ENCODE measurements around the gene TTF1. TPM values are rescaled to one million over a fixed set of nuclear protein-coding genes. Genes with fewer than 3 reads are reported as not detected.
"Not testable (repeated sequence)": the region's sequence is repeated elsewhere in the genome, so short reads cannot be mapped to it uniquely, and the experiment has no call there.

TTF1 gene
- total RNA-seq, 1 experiment from 2014 or later = 23.8 TPM

DNA sequence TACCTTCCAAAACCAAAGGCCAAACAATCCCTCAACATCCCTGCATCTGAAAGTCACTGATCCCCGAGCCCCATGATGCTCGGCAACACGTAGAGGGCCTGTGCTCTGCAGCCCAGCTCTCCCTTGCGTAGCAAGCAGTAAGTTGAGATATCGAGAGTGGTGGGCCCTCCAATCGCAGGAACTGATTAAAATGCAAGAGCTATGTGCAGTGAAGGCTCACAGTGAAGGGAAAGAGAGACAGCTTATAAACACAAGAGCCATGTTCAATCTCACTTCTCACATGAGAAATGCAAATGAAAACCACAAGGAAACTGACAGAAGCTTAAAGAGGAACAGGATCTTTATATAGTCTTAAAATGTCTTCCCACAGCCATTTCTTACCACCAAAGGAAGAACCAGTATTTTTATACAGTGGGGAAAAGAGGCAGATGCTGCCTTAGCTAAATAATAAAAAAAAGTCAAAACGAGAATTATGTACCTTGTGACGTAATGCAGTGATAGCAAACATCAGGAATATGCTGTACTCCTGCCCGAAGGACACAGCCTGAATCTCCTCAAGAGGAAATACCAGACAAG lies 24.6 kb downstream of the TTF1 start:
- POLR2A ChIA-PET = no interaction called here
- no peak overlapping the region for H3K27ac Mint-ChIP-seq
- H3K27me3 Mint-ChIP-seq (ENCODE audit: low read depth) = no peaks in the 10 kb centered on the region
- CTCF ChIA-PET = no interaction called here
- no peak overlapping the region for H3K4me3 Mint-ChIP-seq
- ATAC-seq (no peak), DNase-seq (ENCODE audit: low spot score) (no peak)
- H3K36me3 Mint-ChIP-seq = peaks cover 43% of the 10 kb centered on the region
- TF ChIP-seq ZBTB21 (CRISPR knock-in tag; IDR thresholded peaks at IDR 0.05; ENCODE audit: borderline replicate concordance) = no peak
- TF ChIP-seq, protein P1, sequence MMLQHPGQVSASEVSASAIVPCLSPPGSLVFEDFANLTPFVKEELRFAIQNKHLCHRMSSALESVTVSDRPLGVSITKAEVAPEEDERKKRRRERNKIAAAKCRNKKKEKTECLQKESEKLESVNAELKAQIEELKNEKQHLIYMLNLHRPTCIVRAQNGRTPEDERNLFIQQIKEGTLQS (CRISPR knock-in tag; conservative IDR thresholded peaks at IDR 0.05) = no peak
- no peak for TF ChIP-seq ZNF423 (CRISPR knock-in tag; IDR thresholded peaks at IDR 0.05)
- TF ChIP-seq, protein P2, sequence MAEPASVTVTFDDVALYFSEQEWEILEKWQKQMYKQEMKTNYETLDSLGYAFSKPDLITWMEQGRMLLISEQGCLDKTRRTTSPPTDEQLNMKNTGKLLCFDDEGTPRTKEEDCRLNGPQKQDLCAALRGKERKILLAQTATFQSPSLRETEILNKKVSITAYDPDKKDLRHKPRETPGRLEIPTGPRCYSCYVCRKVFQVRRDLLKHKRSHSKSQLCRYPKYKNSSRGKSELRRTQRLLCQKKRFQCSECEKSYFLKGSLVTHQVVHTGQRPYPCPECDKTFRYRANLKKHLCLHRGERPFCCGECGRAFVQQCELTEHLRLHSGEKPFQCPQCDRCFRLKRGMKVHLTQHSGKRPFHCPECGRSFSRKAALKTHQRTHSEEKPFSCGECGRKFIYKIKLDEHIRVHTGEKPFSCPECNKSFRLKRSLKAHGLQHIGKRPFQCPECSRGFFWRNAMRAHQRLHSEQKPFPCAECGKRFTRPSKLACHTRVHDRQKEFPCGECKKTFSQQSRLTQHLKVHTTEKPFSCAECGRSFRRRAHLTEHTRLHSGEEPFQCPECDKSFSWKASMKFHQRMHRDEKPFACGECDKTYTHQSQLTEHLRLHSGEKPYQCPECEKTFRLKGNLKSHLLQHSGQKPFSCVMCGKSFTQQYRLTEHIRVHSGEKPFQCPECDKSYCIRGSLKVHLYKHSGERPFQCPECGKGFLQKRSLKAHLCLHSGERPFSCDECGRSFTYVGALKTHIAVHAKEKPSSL (CRISPR knock-in tag; conservative IDR thresholded peaks at IDR 0.05) = no peak
- no peak for TF ChIP-seq NR2C2 (CRISPR knock-in tag; IDR thresholded peaks at IDR 0.05)
- TF ChIP-seq TEAD4 (CRISPR knock-in tag; IDR thresholded peaks at IDR 0.05) = no peak
- TF ChIP-seq ETV6 (CRISPR knock-in tag; IDR thresholded peaks at IDR 0.05) = no peak
- TF ChIP-seq RORB (CRISPR knock-in tag; IDR thresholded peaks at IDR 0.05) = no peak
- no peak for TF ChIP-seq ZNF416 (CRISPR knock-in tag; IDR thresholded peaks at IDR 0.05)
- TF ChIP-seq NFATC4 (CRISPR knock-in tag; IDR thresholded peaks at IDR 0.05) = no peak
- TF ChIP-seq, protein P3, sequence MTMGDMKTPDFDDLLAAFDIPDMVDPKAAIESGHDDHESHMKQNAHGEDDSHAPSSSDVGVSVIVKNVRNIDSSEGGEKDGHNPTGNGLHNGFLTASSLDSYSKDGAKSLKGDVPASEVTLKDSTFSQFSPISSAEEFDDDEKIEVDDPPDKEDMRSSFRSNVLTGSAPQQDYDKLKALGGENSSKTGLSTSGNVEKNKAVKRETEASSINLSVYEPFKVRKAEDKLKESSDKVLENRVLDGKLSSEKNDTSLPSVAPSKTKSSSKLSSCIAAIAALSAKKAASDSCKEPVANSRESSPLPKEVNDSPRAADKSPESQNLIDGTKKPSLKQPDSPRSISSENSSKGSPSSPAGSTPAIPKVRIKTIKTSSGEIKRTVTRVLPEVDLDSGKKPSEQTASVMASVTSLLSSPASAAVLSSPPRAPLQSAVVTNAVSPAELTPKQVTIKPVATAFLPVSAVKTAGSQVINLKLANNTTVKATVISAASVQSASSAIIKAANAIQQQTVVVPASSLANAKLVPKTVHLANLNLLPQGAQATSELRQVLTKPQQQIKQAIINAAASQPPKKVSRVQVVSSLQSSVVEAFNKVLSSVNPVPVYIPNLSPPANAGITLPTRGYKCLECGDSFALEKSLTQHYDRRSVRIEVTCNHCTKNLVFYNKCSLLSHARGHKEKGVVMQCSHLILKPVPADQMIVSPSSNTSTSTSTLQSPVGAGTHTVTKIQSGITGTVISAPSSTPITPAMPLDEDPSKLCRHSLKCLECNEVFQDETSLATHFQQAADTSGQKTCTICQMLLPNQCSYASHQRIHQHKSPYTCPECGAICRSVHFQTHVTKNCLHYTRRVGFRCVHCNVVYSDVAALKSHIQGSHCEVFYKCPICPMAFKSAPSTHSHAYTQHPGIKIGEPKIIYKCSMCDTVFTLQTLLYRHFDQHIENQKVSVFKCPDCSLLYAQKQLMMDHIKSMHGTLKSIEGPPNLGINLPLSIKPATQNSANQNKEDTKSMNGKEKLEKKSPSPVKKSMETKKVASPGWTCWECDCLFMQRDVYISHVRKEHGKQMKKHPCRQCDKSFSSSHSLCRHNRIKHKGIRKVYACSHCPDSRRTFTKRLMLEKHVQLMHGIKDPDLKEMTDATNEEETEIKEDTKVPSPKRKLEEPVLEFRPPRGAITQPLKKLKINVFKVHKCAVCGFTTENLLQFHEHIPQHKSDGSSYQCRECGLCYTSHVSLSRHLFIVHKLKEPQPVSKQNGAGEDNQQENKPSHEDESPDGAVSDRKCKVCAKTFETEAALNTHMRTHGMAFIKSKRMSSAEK (CRISPR knock-in tag; IDR thresholded peaks at IDR 0.05; ENCODE audit: borderline replicate concordance) = no peak
- no peak for TF ChIP-seq KAT7 (CRISPR knock-in tag; IDR thresholded peaks at IDR 0.05; ENCODE audit: borderline replicate concordance)
- no peak for TF ChIP-seq MYBL2 (CRISPR knock-in tag; IDR thresholded peaks at IDR 0.05)
- TF ChIP-seq, protein P4, sequence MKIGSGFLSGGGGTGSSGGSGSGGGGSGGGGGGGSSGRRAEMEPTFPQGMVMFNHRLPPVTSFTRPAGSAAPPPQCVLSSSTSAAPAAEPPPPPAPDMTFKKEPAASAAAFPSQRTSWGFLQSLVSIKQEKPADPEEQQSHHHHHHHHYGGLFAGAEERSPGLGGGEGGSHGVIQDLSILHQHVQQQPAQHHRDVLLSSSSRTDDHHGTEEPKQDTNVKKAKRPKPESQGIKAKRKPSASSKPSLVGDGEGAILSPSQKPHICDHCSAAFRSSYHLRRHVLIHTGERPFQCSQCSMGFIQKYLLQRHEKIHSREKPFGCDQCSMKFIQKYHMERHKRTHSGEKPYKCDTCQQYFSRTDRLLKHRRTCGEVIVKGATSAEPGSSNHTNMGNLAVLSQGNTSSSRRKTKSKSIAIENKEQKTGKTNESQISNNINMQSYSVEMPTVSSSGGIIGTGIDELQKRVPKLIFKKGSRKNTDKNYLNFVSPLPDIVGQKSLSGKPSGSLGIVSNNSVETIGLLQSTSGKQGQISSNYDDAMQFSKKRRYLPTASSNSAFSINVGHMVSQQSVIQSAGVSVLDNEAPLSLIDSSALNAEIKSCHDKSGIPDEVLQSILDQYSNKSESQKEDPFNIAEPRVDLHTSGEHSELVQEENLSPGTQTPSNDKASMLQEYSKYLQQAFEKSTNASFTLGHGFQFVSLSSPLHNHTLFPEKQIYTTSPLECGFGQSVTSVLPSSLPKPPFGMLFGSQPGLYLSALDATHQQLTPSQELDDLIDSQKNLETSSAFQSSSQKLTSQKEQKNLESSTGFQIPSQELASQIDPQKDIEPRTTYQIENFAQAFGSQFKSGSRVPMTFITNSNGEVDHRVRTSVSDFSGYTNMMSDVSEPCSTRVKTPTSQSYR (CRISPR knock-in tag; IDR thresholded peaks at IDR 0.05) = no peak
- TF ChIP-seq, protein P5, sequence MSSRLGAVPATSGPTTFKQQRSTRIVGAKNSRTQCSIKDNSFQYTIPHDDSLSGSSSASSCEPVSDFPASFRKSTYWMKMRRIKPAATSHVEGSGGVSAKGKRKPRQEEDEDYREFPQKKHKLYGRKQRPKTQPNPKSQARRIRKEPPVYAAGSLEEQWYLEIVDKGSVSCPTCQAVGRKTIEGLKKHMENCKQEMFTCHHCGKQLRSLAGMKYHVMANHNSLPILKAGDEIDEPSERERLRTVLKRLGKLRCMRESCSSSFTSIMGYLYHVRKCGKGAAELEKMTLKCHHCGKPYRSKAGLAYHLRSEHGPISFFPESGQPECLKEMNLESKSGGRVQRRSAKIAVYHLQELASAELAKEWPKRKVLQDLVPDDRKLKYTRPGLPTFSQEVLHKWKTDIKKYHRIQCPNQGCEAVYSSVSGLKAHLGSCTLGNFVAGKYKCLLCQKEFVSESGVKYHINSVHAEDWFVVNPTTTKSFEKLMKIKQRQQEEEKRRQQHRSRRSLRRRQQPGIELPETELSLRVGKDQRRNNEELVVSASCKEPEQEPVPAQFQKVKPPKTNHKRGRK (CRISPR knock-in tag; IDR thresholded peaks at IDR 0.05; ENCODE audit: borderline replicate concordance) = no peak
- TF ChIP-seq, protein P6, sequence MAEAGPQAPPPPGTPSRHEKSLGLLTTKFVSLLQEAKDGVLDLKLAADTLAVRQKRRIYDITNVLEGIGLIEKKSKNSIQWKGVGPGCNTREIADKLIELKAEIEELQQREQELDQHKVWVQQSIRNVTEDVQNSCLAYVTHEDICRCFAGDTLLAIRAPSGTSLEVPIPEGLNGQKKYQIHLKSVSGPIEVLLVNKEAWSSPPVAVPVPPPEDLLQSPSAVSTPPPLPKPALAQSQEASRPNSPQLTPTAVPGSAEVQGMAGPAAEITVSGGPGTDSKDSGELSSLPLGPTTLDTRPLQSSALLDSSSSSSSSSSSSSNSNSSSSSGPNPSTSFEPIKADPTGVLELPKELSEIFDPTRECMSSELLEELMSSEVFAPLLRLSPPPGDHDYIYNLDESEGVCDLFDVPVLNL (CRISPR knock-in tag; IDR thresholded peaks at IDR 0.05; ENCODE audit: borderline replicate concordance, low read depth) = no peak
- TF ChIP-seq, protein P7, sequence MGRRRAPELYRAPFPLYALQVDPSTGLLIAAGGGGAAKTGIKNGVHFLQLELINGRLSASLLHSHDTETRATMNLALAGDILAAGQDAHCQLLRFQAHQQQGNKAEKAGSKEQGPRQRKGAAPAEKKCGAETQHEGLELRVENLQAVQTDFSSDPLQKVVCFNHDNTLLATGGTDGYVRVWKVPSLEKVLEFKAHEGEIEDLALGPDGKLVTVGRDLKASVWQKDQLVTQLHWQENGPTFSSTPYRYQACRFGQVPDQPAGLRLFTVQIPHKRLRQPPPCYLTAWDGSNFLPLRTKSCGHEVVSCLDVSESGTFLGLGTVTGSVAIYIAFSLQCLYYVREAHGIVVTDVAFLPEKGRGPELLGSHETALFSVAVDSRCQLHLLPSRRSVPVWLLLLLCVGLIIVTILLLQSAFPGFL (CRISPR knock-in tag; IDR thresholded peaks at IDR 0.05; ENCODE audit: borderline replicate concordance) = no peak
- TF ChIP-seq, protein P8, sequence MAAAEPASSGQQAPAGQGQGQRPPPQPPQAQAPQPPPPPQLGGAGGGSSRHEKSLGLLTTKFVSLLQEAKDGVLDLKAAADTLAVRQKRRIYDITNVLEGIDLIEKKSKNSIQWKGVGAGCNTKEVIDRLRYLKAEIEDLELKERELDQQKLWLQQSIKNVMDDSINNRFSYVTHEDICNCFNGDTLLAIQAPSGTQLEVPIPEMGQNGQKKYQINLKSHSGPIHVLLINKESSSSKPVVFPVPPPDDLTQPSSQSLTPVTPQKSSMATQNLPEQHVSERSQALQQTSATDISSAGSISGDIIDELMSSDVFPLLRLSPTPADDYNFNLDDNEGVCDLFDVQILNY (CRISPR knock-in tag; IDR thresholded peaks at IDR 0.05) = no peak
- no peak for TF ChIP-seq TEAD1 (CRISPR knock-in tag; IDR thresholded peaks at IDR 0.05)
- TF ChIP-seq ZNF396 (CRISPR knock-in tag; IDR thresholded peaks at IDR 0.05; ENCODE audit: borderline replicate concordance) = no peak
- H3K4me1 Mint-ChIP-seq = no peaks in the 10 kb centered on the region
- no peaks in the 10 kb centered on the region for H3K9me3 Mint-ChIP-seq

DNA sequence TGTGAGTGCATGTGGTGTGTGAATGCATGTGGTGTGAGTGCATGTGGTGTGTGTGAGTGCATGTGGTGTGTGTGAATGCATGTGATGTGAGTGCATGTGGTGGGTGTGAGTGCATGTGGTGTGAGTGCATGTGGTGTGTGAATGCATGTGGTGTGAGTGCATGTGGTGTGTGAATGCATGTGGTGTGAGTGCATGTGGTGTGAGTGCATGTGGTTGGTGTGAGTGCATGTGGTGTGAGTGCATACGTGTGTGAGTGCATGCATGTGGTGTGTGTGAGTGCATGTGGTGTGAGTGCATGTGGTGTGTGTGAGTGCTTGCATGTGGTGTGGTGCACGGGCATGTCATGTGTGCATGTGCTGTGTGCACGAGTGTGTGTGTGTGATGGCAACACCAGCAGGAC lies 28.2 kb downstream of the TTF1 start:
- H3K4me1 Mint-ChIP-seq; H3K4me3 Mint-ChIP-seq; H3K27me3 Mint-ChIP-seq (ENCODE audit: low read depth); POLR2A ChIA-PET; H3K27ac Mint-ChIP-seq; CTCF ChIA-PET; ATAC-seq; DNase-seq (ENCODE audit: low spot score); H3K9me3 Mint-ChIP-seq: not testable (repeated sequence)
- H3K36me3 Mint-ChIP-seq = peaks cover 19% of the 10 kb centered on the region

Data from WTC11 (cell line).